Measurements from ENCODE around the gene VSIG1. TPM values are rescaled to one million over a fixed set of nuclear protein-coding genes. Genes with fewer than 3 reads are reported as not detected.

Gene VSIG1
- total and polyA plus RNA-seq, 2 of the 13 experiments (the other 11 are each of a cell fraction or from before 2014, with no cell fraction given) = 0.01 TPM; not detected in 1

GRCh38 chrX:108059801-108060200 is 14.9 kb downstream of the VSIG1 start:
- DNase-seq (ENCODE audit: low spot score) (no peak), FAIRE-seq (no peak), ATAC-seq (no peak)
- H3K36me3 ChIP-seq (replicated peaks in 1 of 2; ENCODE audit: control insufficient read depth in 1 of 2, insufficient read depth in 2 of 2, low read length in 2 of 2) = no peaks in the 10 kb centered on the region
- WGBS (ENCODE audit: low lambda C conversion rate) = no CpG with 5 or more reads among the region's 1 CpG
- no peak overlapping the region for H2AFZ ChIP-seq (ENCODE audit: low read length)
- no peaks in the 10 kb centered on the region for H3K9me3 ChIP-seq (ENCODE audit: low read length)
- no peak overlapping the region for H3K4me2 ChIP-seq (ENCODE audit: low read depth, low read length)
- no peaks in the 10 kb centered on the region for H4K20me1 ChIP-seq (ENCODE audit: insufficient read depth, low read length)
- H3K27me3 ChIP-seq (ENCODE audit: control insufficient read depth in 1 of 2, insufficient read depth in 2 of 2, low read length in 2 of 2) = no peaks in the 10 kb centered on the region
- H3K4me3 ChIP-seq (replicated peaks in 1 of 3; ENCODE audit: insufficient read depth in 1 of 3, low read depth in 2 of 3, low read length in 3 of 3) = no peak overlapping the region
- no TSS peak for BruUV-seq (replicated peaks)
- H3K9ac ChIP-seq (ENCODE audit: insufficient read depth, low read depth, low read length) = no peak overlapping the region
- POLR2A ChIA-PET = no interaction called here
- TF ChIP-seq HOXA3 (CRISPR knock-in tag; IDR thresholded peaks at IDR 0.05) (no peak), ZNF460 (CRISPR knock-in tag; IDR thresholded peaks at IDR 0.05; ENCODE audit: borderline replicate concordance) (no peak), DNMT3B (CRISPR knock-in tag; conservative IDR thresholded peaks at IDR 0.05) (no peak), GMEB1 (CRISPR knock-in tag; IDR thresholded peaks at IDR 0.05; ENCODE audit: borderline replicate concordance) (no peak), USF2 (IDR thresholded peaks at IDR 0.05; ENCODE audit: low read depth, low read length) (no peak), USF2 (CRISPR knock-in tag; IDR thresholded peaks at IDR 0.05; ENCODE audit: borderline replicate concordance) (no peak), ATF7-NPFF (CRISPR knock-in tag; IDR thresholded peaks at IDR 0.05; ENCODE audit: low read depth) (no peak), CHD2 (IDR thresholded peaks at IDR 0.05; ENCODE audit: low read depth, low read length) (no peak), ZNF225 (CRISPR knock-in tag; IDR thresholded peaks at IDR 0.05) (no peak), ZNF740 (CRISPR knock-in tag; IDR thresholded peaks at IDR 0.05) (no peak), ZFP62 (CRISPR knock-in tag; IDR thresholded peaks at IDR 0.05) (no peak), AKNA (CRISPR knock-in tag; IDR thresholded peaks at IDR 0.05; ENCODE audit: borderline replicate concordance) (no peak), ZNF280D (CRISPR knock-in tag; IDR thresholded peaks at IDR 0.05) (no peak)
- no peaks in the 10 kb centered on the region for H3K4me1 ChIP-seq (ENCODE audit: insufficient read depth, low read length)
- no peak overlapping the region for H3K27ac ChIP-seq (ENCODE audit: extremely low read length, insufficient read depth, low read length)
- CTCF ChIA-PET (ENCODE audit: low intra/inter-chr PET ratio, low total read pairs) = no interaction called here
- in situ Hi-C loops (cut with HindIII; ENCODE audit: extremely low pct_ligation_motif_present, low pct_unique_long_range_greater_than_20kb) (no loop called here), intact Hi-C loops (cut with micrococcal nuclease; ENCODE audit: unreplicated experiment) (no loop called here)
- H3K79me2 ChIP-seq (ENCODE audit: insufficient read depth, low read length) = no peaks in the 10 kb centered on the region

All from HepG2 (cell line).